ENCODE measurements around the gene ATAD3B. TPM values are rescaled to one million over a fixed set of nuclear protein-coding genes. Genes with fewer than 3 reads are reported as not detected.
"Not testable (repeated sequence)": the region's sequence is repeated elsewhere in the genome, so short reads cannot be mapped to it uniquely, and the experiment has no call there.

The ATAD3B gene
- total RNA-seq, 2 donors from 2014 or later: 15.4 to 30.9 TPM

- Histone ChIP-seq H3K9me3 (no peaks in the 10 kb centered on the region), H3K27ac (no peak overlapping the region), H3K4me3 (no peak overlapping the region), H3K4me1 (ENCODE audit: control insufficient read depth in 1 of 2, low read depth in 2 of 2) (no peaks in the 10 kb centered on the region), H3K27me3 (replicated peaks; ENCODE audit: insufficient read depth) (no peaks in the 10 kb centered on the region), H3K36me3 (peaks cover 5% of the 10 kb centered on the region)
- no peak for TF ChIP-seq CTCF (IDR thresholded peaks at IDR 0.05)
- DNase-seq (ENCODE audit: low spot score) (no peak), ATAC-seq (ENCODE audit: insufficient number of reproducible peaks, low FRiP score, low read depth) (no peak)
These were observed 49.8 kb downstream of the ATAD3B start for GRCh38 chr1:1521331-1521730.

- not testable (repeated sequence) for DNase-seq (ENCODE audit: low spot score); H3K27ac ChIP-seq; H3K36me3 ChIP-seq; ATAC-seq (ENCODE audit: insufficient number of reproducible peaks, low FRiP score, low read depth); H3K4me3 ChIP-seq; H3K4me1 ChIP-seq (ENCODE audit: control insufficient read depth in 1 of 2, low read depth in 2 of 2); H3K27me3 ChIP-seq (replicated peaks; ENCODE audit: insufficient read depth); H3K9me3 ChIP-seq
These were observed 51.0 kb downstream of the ATAD3B start for GRCh38 chr1:1522536-1522935.

GRCh38 chr1:1523226-1523625, 51.7 kb downstream of the ATAD3B start:
- not testable (repeated sequence) for H3K27me3 ChIP-seq (replicated peaks; ENCODE audit: insufficient read depth); H3K9me3 ChIP-seq; H3K36me3 ChIP-seq; ATAC-seq (ENCODE audit: insufficient number of reproducible peaks, low FRiP score, low read depth); H3K4me1 ChIP-seq (ENCODE audit: control insufficient read depth in 1 of 2, low read depth in 2 of 2); H3K4me3 ChIP-seq; H3K27ac ChIP-seq; DNase-seq (ENCODE audit: low spot score)

GRCh38 chr1:1523651-1524050, 52.1 kb downstream of the ATAD3B start:
- H3K4me3 ChIP-seq; H3K9me3 ChIP-seq; H3K36me3 ChIP-seq; H3K27me3 ChIP-seq (replicated peaks; ENCODE audit: insufficient read depth); H3K4me1 ChIP-seq (ENCODE audit: control insufficient read depth in 1 of 2, low read depth in 2 of 2); ATAC-seq (ENCODE audit: insufficient number of reproducible peaks, low FRiP score, low read depth); H3K27ac ChIP-seq; DNase-seq (ENCODE audit: low spot score): not testable (repeated sequence)

GRCh38 chr1:1524750-1525383, 53.3 kb downstream of the ATAD3B start:
- H3K4me1 ChIP-seq (ENCODE audit: control insufficient read depth in 1 of 2, low read depth in 2 of 2); H3K36me3 ChIP-seq; H3K9me3 ChIP-seq; H3K27me3 ChIP-seq (replicated peaks; ENCODE audit: insufficient read depth); ATAC-seq (ENCODE audit: insufficient number of reproducible peaks, low FRiP score, low read depth); DNase-seq (ENCODE audit: low spot score); H3K27ac ChIP-seq; H3K4me3 ChIP-seq: not testable (repeated sequence)

GRCh38 chr1:1526476-1526875, 54.9 kb downstream of the ATAD3B start:
- not testable (repeated sequence) for H3K9me3 ChIP-seq; H3K27ac ChIP-seq; DNase-seq (ENCODE audit: low spot score); H3K4me3 ChIP-seq; H3K4me1 ChIP-seq (ENCODE audit: control insufficient read depth in 1 of 2, low read depth in 2 of 2); H3K27me3 ChIP-seq (replicated peaks; ENCODE audit: insufficient read depth); H3K36me3 ChIP-seq; ATAC-seq (ENCODE audit: insufficient number of reproducible peaks, low FRiP score, low read depth)

- ATAC-seq (ENCODE audit: insufficient number of reproducible peaks, low FRiP score, low read depth): no peak
- DNase-seq (ENCODE audit: low spot score): no peak
- H3K9me3 ChIP-seq: peaks cover 4% of the 10 kb centered on the region
- peaks cover 6% of the 10 kb centered on the region for H3K36me3 ChIP-seq
- H3K4me3 ChIP-seq: no peak overlapping the region
- H3K27ac ChIP-seq: no peak overlapping the region
- no peaks in the 10 kb centered on the region for H3K4me1 ChIP-seq (ENCODE audit: control insufficient read depth in 1 of 2, low read depth in 2 of 2)
- no peaks in the 10 kb centered on the region for H3K27me3 ChIP-seq (replicated peaks; ENCODE audit: insufficient read depth)
- no peak for TF ChIP-seq CTCF (IDR thresholded peaks at IDR 0.05)
These were observed 55.7 kb downstream of the ATAD3B start for GRCh38 chr1:1527092-1527816.

All from thoracic aorta (tissue), 2 donors.